MM.1S (cell line): ENCODE results near the gene STK32C.
"Not testable (repeated sequence)": the region's sequence is repeated elsewhere in the genome, so short reads cannot be mapped to it uniquely, and the experiment has no call there.

Experiments
- DNase-seq: peaks from one replicate; pipeline ENCODE4 v3.0.0-alpha.2; 2015
- H2AFZ ChIP-seq: fragments of 300-600 bp; sonication (generic); 2 replicates; pipeline ENCODE4 v1.6.0; 2016; ENCODE audit warnings: antibody characterized with exemption, low read length
- H3F3A ChIP-seq: fragments of 300-600 bp; sonication (generic); 2 replicates; pipeline ENCODE4 v1.6.1; 2016; ENCODE audit warnings: mild to moderate bottlenecking, antibody characterized with exemption, low read length, moderate library complexity, mixed read lengths; ENCODE audit not compliant: insufficient read depth
- H3K27ac ChIP-seq: fragments of 300-600 bp; sonication (generic); 2 replicates; pipeline ENCODE4 v1.5.1; 2016; ENCODE audit warnings: mild to moderate bottlenecking, low read length
- H3K27me3 ChIP-seq: fragments of 300-600 bp; sonication (generic); replicated peaks from 2 replicates; pipeline ENCODE4 v1.6.0; 2016; ENCODE audit warnings: low read length; ENCODE audit not compliant: insufficient read depth
- H3K36me3 ChIP-seq: fragments of 300-600 bp; sonication (generic); replicated peaks from 2 replicates; pipeline ENCODE4 v1.6.1; 2016; ENCODE audit warnings: mild to moderate bottlenecking, low read length, mixed read lengths; ENCODE audit not compliant: insufficient read depth
- H3K4me1 ChIP-seq: fragments of 300-600 bp; sonication (generic); 2 replicates; pipeline ENCODE4 v1.6.1; 2016; ENCODE audit warnings: low read length, mixed read lengths
- H3K4me2 ChIP-seq: fragments of 300-600 bp; sonication (generic); 2 replicates; pipeline ENCODE4 v1.6.0; 2016; ENCODE audit warnings: low read depth, low read length
- H3K4me3 ChIP-seq: fragments of 300-600 bp; sonication (generic); 2 replicates; pipeline ENCODE4 v1.5.1; 2016; ENCODE audit warnings: low read length, mixed read lengths
- H3K79me2 ChIP-seq: fragments of 300-600 bp; sonication (generic); 2 replicates; pipeline ENCODE4 v1.6.1; 2016; ENCODE audit warnings: mixed run types, low read length, mixed read lengths
- H3K9ac ChIP-seq: fragments of 300-600 bp; sonication (generic); 2 replicates; pipeline ENCODE4 v1.6.1; 2016; ENCODE audit warnings: low read length, mixed read lengths
- H3K9me2 ChIP-seq: fragments of 300-600 bp; sonication (generic); replicated peaks from 2 replicates; pipeline ENCODE4 v1.6.1; 2016; ENCODE audit warnings: mild to moderate bottlenecking, low read length, mixed read lengths; ENCODE audit not compliant: insufficient read depth
- H3K9me3 ChIP-seq: fragments of 300-600 bp; sonication (generic); replicated peaks from 2 replicates; pipeline ENCODE4 v1.6.1; 2016; ENCODE audit warnings: mild to moderate bottlenecking, low read length, mixed read lengths; ENCODE audit not compliant: insufficient read depth
- H4K20me1 ChIP-seq: fragments of 300-600 bp; sonication (generic); 2 replicates; pipeline ENCODE4 v1.6.1; 2016; ENCODE audit warnings: mild to moderate bottlenecking, low read length, moderate library complexity, mixed read lengths; ENCODE audit not compliant: insufficient read depth
- EZH2 ChIP-seq: fragments of 300-600 bp; sonication (generic); optimal IDR thresholded peaks from 2 replicates; pipeline ENCODE3; 2017; ENCODE audit warnings: low read depth, mild to moderate bottlenecking, antibody characterized with exemption, low read length, mixed read lengths
- EZH2phosphoT487 ChIP-seq: fragments of 300-600 bp; sonication (generic); IDR thresholded peaks from 2 replicates; pipeline ENCODE4 v1.6.1; 2018; ENCODE audit warnings: antibody characterized with exemption, low read length
- TF ChIP-seq, protein P1 (sequence below): fragments of 300-600 bp; sonication (generic); IDR thresholded peaks from 2 replicates; pipeline ENCODE4 v1.5.1; 2016; ENCODE audit warnings: antibody characterized with exemption, low read length, mixed read lengths

The STK32C gene

DNA sequence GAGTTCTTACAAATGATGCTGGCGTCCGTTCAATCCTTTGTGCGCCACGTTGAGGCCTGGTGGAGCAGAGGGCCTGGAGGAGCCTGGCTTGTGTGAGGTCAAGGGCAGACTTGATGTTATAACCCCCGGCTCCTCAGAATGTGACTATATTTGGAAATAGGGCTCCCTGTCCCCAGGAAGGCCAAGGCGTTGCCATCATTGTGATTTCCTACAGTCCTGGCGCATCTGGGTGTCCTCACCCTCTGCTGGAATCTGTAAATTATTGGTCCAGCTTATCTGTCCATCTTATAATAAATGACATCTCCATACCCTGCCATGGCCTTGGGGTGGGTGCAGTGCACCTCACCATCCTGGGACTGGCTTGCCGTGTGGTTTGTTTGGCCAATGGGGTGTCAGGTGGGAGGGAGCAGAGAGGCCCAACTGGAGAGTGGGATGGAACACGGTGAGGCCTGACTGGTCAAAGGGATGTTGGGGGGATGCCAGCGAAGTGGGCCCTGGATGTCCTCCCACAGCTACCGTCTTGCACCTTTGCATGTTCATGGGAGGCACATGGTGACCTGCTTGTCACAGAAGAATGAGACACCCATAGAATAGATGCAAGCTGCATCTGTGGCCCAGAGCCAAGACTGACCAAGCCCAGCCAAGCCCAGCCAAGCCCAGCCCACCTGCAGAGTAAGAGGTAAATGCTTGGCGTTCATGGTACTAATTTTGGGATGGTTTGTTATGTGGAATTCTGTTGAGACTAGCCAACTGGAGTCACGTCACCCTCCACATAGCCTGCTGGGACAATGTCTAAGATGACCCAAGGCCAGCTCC lies 13.1 kb upstream of the STK32C start:
- Histone ChIP-seq H3K36me3 (no peaks in the 10 kb centered on the region), H4K20me1 (no peaks in the 10 kb centered on the region), H3K4me2 (no peak overlapping the region), H2AFZ (no peak overlapping the region), H3K9me3 (no peaks in the 10 kb centered on the region), H3K4me3 (no peak overlapping the region), H3K27me3 (no peaks in the 10 kb centered on the region), H3K27ac (no peak overlapping the region), H3K4me1 (no peaks in the 10 kb centered on the region), H3F3A (no peaks in the 10 kb centered on the region), H3K9ac (no peak overlapping the region), H3K79me2 (no peaks in the 10 kb centered on the region), H3K9me2 (no peaks in the 10 kb centered on the region)
- no peak for TF ChIP-seq EZH2phosphoT487
- TF ChIP-seq EZH2, result no peak
- TF ChIP-seq, protein P1, sequence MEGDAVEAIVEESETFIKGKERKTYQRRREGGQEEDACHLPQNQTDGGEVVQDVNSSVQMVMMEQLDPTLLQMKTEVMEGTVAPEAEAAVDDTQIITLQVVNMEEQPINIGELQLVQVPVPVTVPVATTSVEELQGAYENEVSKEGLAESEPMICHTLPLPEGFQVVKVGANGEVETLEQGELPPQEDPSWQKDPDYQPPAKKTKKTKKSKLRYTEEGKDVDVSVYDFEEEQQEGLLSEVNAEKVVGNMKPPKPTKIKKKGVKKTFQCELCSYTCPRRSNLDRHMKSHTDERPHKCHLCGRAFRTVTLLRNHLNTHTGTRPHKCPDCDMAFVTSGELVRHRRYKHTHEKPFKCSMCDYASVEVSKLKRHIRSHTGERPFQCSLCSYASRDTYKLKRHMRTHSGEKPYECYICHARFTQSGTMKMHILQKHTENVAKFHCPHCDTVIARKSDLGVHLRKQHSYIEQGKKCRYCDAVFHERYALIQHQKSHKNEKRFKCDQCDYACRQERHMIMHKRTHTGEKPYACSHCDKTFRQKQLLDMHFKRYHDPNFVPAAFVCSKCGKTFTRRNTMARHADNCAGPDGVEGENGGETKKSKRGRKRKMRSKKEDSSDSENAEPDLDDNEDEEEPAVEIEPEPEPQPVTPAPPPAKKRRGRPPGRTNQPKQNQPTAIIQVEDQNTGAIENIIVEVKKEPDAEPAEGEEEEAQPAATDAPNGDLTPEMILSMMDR, result no peak
- no peak for DNase-seq

DNA sequence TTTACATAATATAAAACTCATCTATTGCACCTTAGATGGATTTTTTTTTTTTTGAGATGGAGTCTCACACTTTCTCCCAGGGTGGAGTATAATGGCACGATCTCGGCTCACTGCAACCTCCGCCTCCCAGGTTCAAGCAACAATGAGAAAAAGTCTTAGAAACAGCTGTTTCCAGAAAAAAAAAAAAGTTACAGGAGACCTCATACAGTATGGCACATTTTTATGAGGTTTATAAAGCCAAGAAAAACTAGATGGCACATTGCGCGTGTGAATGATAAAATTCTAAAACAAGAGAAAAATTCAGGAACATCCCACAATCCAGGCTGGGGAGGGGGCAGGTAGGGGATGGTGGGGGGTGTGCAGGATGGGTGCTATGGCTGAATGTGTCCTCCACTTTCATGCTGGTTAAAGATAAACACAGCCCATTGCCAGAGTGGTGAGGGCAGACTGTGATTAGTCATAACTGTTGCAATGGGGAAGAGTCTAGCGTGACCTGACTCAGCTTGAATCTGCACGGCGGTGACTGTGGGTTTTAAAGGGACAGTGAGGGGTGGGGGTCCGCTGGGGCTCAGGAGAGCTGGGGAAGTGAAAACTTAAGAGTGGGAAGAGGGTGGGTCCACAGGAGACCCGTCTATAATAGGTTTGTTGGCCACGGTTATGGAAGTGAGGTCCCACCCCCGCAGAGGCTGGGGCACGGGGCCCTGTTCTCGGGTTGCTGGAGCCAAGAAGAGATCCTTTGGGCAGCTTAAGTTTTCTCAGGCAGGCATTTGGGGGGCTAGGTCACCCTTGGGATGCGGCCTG lies 12.3 kb upstream of the STK32C start:
- Histone ChIP-seq H3K9ac (no peak overlapping the region), H3K4me2 (no peak overlapping the region), H3K9me3 (no peaks in the 10 kb centered on the region), H3K79me2 (no peaks in the 10 kb centered on the region), H4K20me1 (no peaks in the 10 kb centered on the region), H3K27ac (no peak overlapping the region), H3F3A (no peaks in the 10 kb centered on the region), H3K27me3 (no peaks in the 10 kb centered on the region), H3K9me2 (no peaks in the 10 kb centered on the region), H3K4me1 (no peaks in the 10 kb centered on the region), H3K4me3 (no peak overlapping the region), H3K36me3 (no peaks in the 10 kb centered on the region), H2AFZ (no peak overlapping the region)
- no peak for DNase-seq
- TF ChIP-seq, protein P1, result no peak
- TF ChIP-seq EZH2phosphoT487, result no peak
- no peak for TF ChIP-seq EZH2

DNA sequence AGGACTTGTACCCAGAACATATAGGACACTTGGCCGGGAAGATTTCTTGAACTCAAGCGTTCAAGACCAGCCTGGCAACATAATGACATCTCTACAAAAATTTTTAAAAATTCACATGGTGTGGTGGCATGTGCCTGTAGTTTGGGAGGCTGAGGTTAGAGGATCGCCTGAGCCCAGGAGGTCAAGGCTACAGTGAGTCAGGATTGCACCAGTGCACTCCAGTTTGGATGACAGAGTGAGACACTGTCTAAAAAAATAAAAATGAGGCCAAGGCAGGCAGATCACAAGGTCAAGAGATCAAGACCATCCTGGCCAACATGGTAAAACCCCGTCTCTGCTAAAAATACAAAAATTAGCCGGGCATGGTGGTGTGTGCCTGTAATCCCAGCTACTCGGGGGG lies 9.7 kb upstream of the STK32C start:
- H4K20me1 ChIP-seq, H3K9ac ChIP-seq, H3K36me3 ChIP-seq, H2AFZ ChIP-seq, H3K4me2 ChIP-seq, H3K4me1 ChIP-seq, DNase-seq, H3K27me3 ChIP-seq, H3K27ac ChIP-seq, H3K9me2 ChIP-seq, H3K9me3 ChIP-seq, H3K79me2 ChIP-seq, H3F3A ChIP-seq, H3K4me3 ChIP-seq: not testable (repeated sequence)

DNA sequence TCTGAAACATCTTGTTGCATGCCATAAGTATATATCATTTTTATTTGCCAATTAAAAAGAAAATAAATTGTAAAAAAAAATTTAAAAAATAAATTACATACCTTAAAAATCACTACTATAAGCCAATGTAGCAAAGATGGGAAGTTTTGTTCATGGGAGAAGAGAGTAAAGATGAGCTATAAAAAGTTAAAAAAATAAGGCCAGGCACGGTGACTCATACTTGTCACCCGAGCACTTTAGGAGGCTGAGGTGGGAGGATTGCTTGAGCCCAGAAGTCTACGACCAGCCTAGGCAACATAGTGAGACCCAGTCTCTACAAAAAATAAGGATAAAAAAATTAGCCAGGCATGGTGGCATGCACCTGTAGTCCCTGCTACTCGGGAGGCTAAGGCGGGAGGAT lies 8.4 kb upstream of the STK32C start:
- Histone ChIP-seq H3K4me2 (no peak overlapping the region), H3K27me3 (no peaks in the 10 kb centered on the region), H3K36me3 (no peaks in the 10 kb centered on the region), H4K20me1 (no peaks in the 10 kb centered on the region), H3K79me2 (no peaks in the 10 kb centered on the region), H3K4me1 (no peaks in the 10 kb centered on the region), H3K9me2 (no peaks in the 10 kb centered on the region), H3K9ac (no peak overlapping the region), H3F3A (no peaks in the 10 kb centered on the region), H3K27ac (no peak overlapping the region), H3K4me3 (no peak overlapping the region), H2AFZ (no peak overlapping the region), H3K9me3 (no peaks in the 10 kb centered on the region)
- TF ChIP-seq EZH2phosphoT487 (no peak), EZH2 (no peak)
- TF ChIP-seq, protein P1, result no peak
- no peak for DNase-seq

DNA sequence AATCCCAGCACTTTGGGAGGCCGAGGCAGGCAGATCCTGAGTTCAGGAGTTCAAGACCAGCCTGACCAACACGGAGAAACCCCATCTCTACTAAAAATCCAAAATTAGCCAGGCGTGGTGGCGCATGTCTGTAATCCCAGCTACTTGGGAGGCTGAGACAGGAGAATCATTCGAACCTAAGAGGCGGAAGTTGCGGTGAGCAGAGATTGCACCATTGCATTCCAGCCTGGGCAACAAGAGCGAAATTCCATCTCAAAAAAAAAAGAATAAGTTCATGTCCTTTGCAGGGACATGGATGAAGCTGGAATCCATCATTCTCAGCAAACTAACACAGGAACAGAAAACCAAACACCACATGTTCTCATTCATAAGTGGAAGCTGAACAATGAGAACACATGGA lies 7.1 kb upstream of the STK32C start:
- H2AFZ ChIP-seq, H3K9me2 ChIP-seq, H3K27ac ChIP-seq, DNase-seq, H3K9me3 ChIP-seq, H3K27me3 ChIP-seq, H3K4me3 ChIP-seq, H3K9ac ChIP-seq, H3K36me3 ChIP-seq, H3K79me2 ChIP-seq, H4K20me1 ChIP-seq, H3K4me2 ChIP-seq, H3F3A ChIP-seq, H3K4me1 ChIP-seq: not testable (repeated sequence)
